GM12878 (cell line): ENCODE data around the gene LEMD3. TPM values are rescaled to one million over a fixed set of nuclear protein-coding genes. Genes with fewer than 3 reads are reported as not detected.

Source experiments
- ASH2L ChIP-seq: fragments of 300-600, 200-600 bp; sonication (generic); IDR thresholded peaks from 2 replicates; pipeline ENCODE4 v1.6.1; 2017; ENCODE audit warnings: low read depth, mild to moderate bottlenecking, borderline replicate concordance
- ATF2 ChIP-seq: IDR thresholded peaks from 2 replicates; pipeline ENCODE4 v1.6.1; 2012; ENCODE audit warnings: low read length, inconsistent platforms
- BCL3 ChIP-seq: IDR thresholded peaks from 2 replicates; pipeline ENCODE4 v1.6.1; 2011; ENCODE audit warnings: borderline replicate concordance, low read depth, mild to moderate bottlenecking, moderate library complexity, low read length; ENCODE audit not compliant: insufficient read depth, poor library complexity, severe bottlenecking
- BCLAF1 ChIP-seq: fragments of 450-650 bp; IDR thresholded peaks from 2 replicates; pipeline ENCODE4 v1.6.1; 2017; ENCODE audit warnings: antibody characterized with exemption, mild to moderate bottlenecking, moderate library complexity
- DPF2 ChIP-seq: fragments of 450-650 bp; IDR thresholded peaks from 2 replicates; pipeline ENCODE4 v1.6.1; 2017; ENCODE audit warnings: mild to moderate bottlenecking
- E2F8 ChIP-seq: fragments of 450-650 bp; IDR thresholded peaks from 2 replicates; pipeline ENCODE4 v1.6.1; 2018; ENCODE audit warnings: mild to moderate bottlenecking, low read depth, moderate library complexity; ENCODE audit not compliant: partially characterized antibody
- EGR1 ChIP-seq, 2 experiments: IDR thresholded peaks; 1 replicate in 1 of 2; 2 replicates in 1 of 2; pipeline ENCODE4 v1.6.1; 2011 to 2012; ENCODE audit warnings: low read depth in 2 of 2, low read length in 2 of 2, borderline replicate concordance in 1 of 2, mild to moderate bottlenecking in 1 of 2, moderate library complexity in 1 of 2
- FOS ChIP-seq: IDR thresholded peaks from 3 replicates; pipeline ENCODE4 v1.6.1; 2011; ENCODE audit warnings: borderline replicate concordance; ENCODE audit not compliant: insufficient read length; ENCODE audit errors: extremely low read depth
- FOXK2 ChIP-seq: fragments of 450-650 bp; IDR thresholded peaks from 2 replicates; pipeline ENCODE4 v1.6.1; 2017; ENCODE audit warnings: mild to moderate bottlenecking, moderate library complexity
- GABPA ChIP-seq: IDR thresholded peaks from 2 replicates; pipeline ENCODE4 v1.6.1; 2014; ENCODE audit warnings: antibody characterized with exemption, low read depth, mild to moderate bottlenecking, inconsistent platforms
- IKZF1 ChIP-seq: fragments of 450-650 bp; conservative IDR thresholded peaks from 2 replicates; pipeline ENCODE4 v1.6.1; 2017; ENCODE audit warnings: antibody characterized with exemption, mild to moderate bottlenecking
- IRF4 ChIP-seq: IDR thresholded peaks from 2 replicates; pipeline ENCODE4 v1.6.1; 2011; ENCODE audit warnings: low read depth, low read length
- MTA3 ChIP-seq: IDR thresholded peaks from 2 replicates; pipeline ENCODE4 v1.6.1; 2012; ENCODE audit warnings: low read length, inconsistent platforms, borderline replicate concordance
- MYB ChIP-seq: fragments of 150-350 bp; IDR thresholded peaks from 2 replicates; pipeline ENCODE4 v1.6.1; 2014; ENCODE audit warnings: mild to moderate bottlenecking, low read depth, low read length, borderline replicate concordance
- POU2F2 ChIP-seq: IDR thresholded peaks from 3 replicates; pipeline ENCODE4 v1.6.1; 2011; ENCODE audit warnings: low read depth, mild to moderate bottlenecking, low read length, borderline replicate concordance
- RAD21 ChIP-seq: IDR thresholded peaks from 2 replicates; pipeline ENCODE4 v1.6.1; 2011; ENCODE audit warnings: mild to moderate bottlenecking, low read depth, low read length, moderate library complexity; ENCODE audit not compliant: insufficient read depth
- TAF1 ChIP-seq: IDR thresholded peaks from 2 replicates; pipeline ENCODE4 v1.6.1; 2011; ENCODE audit warnings: mild to moderate bottlenecking, low read depth, low read length, borderline replicate concordance
- USF2 ChIP-seq: IDR thresholded peaks from 2 replicates; pipeline ENCODE4 v1.6.1; 2011; ENCODE audit warnings: low read depth, low read length, improper control_type of control experiment, borderline replicate concordance
- ZNF24 ChIP-seq: fragments of 450-650 bp; IDR thresholded peaks from 2 replicates; pipeline ENCODE4 v1.6.1; 2017; ENCODE audit warnings: antibody characterized with exemption, mild to moderate bottlenecking
- polyA plus RNA-seq, 11 experiments: library from polyadenylated mRNA; depleted of rRNA in 4 of 11; unstranded in 6 of 11; stranded (reverse) in 5 of 11; fragments of >200 nt; fragmentation: Nextera tagmentation in 4 of 11; fragmentation: Illumina TruSeq in 1 of 11; extraction: Ambion mirVana in 4 of 11; extraction: Trizol in 1 of 11; gene quantifications; 1 replicate in 1 of 11; 2 replicates in 10 of 11; pipeline versions ENCODE4 v1.2.1 to v1.2.3, GENCODE V29; 2011 to 2016; ENCODE audit warnings: inconsistent platforms in 2 of 11, missing spikeins in 2 of 11, low read depth in 1 of 11
- total RNA-seq, 4 experiments: library from RNA; depleted of rRNA in 3 of 4; stranded (reverse); fragments of >200 nt in 3 of 4; fragmentation: Illumina TruSeq in 1 of 4; extraction: Trizol in 1 of 4; gene quantifications; 2 replicates each; pipeline versions ENCODE4 v1.2.1 to v1.2.3, GENCODE V29; 2013 to 2021

The LEMD3 gene
- total and polyA plus RNA-seq, 10 of the 15 experiments (the other 5 are each of a cell fraction or from before 2014, with no cell fraction given): 7.5 to 26.0 (median 16.5) TPM

GRCh38 chr12:65156366-65156841 is 13.0 kb upstream of the LEMD3 start (continued):
- TF ChIP-seq USF2 (no peak), DPF2 (peak; percentile 59), E2F8 (no peak), ZNF24 (no peak), BCL3 (no peak), FOS (no peak), FOXK2 (no peak), POU2F2 (no peak), GABPA (peak; percentile 64), MYB (no peak), BCLAF1 (no peak), TAF1 (0 out of 2 replicates have a peak, but pooled peaks have one; percentile 11), IKZF1 (peak; percentile 8; the same call in 1 of the 2 replicates), RAD21 (no peak), IRF4 (peak; percentile 74; the same call in 1 of the 2 replicates), MTA3 (no peak), ATF2 (peak; percentile 69; the same call in 1 of the 2 replicates), ASH2L (no peak), EGR1 (IDR thresholded peaks at IDR 0.05; ENCODE audit: borderline replicate concordance in 1 of 2, low read depth in 2 of 2, low read length in 2 of 2) (no peak)
